GM13976 (cell line): Measurements from ENCODE around the gene SDHB.

Source experiments
- DNase-seq: peaks from one replicate; pipeline ENCODE4 v3.0.0; 2012; ENCODE audit warnings: low spot score
- in situ Hi-C: fragments of 300-500 bp; cut with MboI; formaldehyde crosslinking; loops from one replicate; pipeline ENCODE4 v1.12.0; 2022; ENCODE audit warnings: low sequenced_read_pairs, mixed read lengths, inconsistent platforms; ENCODE audit not compliant: unreplicated experiment
- TF ChIP-seq, protein P1 (sequence below): IDR thresholded peaks from 2 replicates; pipeline ENCODE4 v1.5.1; 2012; ENCODE audit warnings: borderline replicate concordance, mild to moderate bottlenecking; ENCODE audit not compliant: insufficient read depth; ENCODE audit errors: extremely low read depth, missing control alignments, control extremely low read depth

SDHB gene

DNA sequence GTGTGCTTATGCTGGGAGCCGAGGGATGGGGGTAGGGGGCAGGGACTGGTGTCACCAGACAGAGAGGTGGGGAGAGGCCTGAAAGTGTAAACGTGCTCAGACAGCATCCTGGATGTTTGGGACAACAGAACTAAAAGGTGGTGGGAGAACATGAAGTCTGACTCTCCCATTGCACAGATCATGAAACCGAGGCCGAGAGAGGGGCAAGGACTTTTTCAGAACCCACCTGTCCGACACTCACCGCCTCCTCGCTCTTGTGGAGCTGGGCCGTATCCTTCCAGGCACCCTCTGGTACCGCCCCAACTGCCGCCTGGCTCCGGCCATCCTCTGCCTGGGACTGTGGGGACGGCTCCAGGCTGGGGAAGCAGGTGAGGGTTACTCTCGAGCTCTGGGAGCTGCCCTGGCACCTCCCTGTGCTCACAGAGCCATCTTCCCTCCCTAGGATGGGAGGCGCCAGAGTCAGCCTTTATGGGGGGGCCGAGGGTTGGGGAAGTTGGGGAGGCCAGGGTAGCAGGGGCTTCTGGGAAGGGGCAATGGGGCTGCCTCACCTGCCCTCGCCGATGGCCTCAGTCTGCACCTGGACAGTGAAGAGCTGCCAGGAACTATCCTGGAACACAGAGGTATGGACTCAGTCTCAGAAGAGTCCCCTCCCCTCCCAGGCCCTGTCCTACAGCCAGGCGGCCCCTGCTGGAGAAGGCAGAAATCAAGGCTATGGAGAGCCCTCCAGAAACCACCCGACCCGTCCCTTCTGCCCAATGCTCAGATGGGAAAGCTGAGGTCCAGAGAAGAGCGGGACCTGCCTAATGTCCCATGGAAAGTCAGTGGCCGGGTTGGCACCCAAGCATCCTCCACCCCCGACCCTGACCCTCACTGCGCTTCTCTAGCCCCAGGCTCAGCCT, 49.1 kb downstream of the SDHB start:
- TF ChIP-seq, protein P1, sequence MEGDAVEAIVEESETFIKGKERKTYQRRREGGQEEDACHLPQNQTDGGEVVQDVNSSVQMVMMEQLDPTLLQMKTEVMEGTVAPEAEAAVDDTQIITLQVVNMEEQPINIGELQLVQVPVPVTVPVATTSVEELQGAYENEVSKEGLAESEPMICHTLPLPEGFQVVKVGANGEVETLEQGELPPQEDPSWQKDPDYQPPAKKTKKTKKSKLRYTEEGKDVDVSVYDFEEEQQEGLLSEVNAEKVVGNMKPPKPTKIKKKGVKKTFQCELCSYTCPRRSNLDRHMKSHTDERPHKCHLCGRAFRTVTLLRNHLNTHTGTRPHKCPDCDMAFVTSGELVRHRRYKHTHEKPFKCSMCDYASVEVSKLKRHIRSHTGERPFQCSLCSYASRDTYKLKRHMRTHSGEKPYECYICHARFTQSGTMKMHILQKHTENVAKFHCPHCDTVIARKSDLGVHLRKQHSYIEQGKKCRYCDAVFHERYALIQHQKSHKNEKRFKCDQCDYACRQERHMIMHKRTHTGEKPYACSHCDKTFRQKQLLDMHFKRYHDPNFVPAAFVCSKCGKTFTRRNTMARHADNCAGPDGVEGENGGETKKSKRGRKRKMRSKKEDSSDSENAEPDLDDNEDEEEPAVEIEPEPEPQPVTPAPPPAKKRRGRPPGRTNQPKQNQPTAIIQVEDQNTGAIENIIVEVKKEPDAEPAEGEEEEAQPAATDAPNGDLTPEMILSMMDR, result no peak
- peak; percentile 32 for DNase-seq
- in situ Hi-C loops, result no loop called here

GRCh38 chr1:17002524-17002902, 51.3 kb downstream of the SDHB start:
- DNase-seq, result no peak
- TF ChIP-seq, protein P1, result no peak
- in situ Hi-C loops, result no loop called here

- in situ Hi-C loops, result no loop called here
- DNase-seq, result no peak
These were observed 51.9 kb downstream of the SDHB start for GRCh38 chr1:17001760-17002523.

GRCh38 chr1:16999863-17000262, 54.0 kb downstream of the SDHB start:
- in situ Hi-C loops, result no loop called here
- TF ChIP-seq, protein P1, result no peak
- DNase-seq, result no peak

More at GRCh38 chr1:17001760-17002523, 51.9 kb downstream of the SDHB start:
- TF ChIP-seq, protein P1, result no peak

DNA sequence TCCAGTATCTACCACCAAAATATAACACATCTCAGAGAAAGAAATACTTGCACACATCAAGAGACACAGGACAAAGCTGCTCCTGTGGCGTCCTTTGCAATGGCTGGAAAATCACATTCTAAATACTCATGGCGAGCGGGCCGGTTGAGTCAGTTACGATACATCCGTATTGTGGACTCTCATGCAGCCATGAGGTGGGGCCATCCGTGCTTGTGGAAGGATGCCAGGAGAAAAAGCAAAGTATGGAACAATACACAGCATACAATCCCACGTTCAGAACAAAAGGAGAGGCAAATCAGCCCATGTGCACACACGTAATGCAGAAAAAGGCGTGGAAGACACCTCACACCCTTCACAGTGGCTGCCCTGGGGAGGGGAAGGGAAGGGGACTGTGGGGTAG, 55.2 kb downstream of the SDHB start:
- TF ChIP-seq, protein P1, result no peak
- DNase-seq, result no peak
- in situ Hi-C loops, result no loop called here

GRCh38 chr1:16996845-16997244, 57.0 kb downstream of the SDHB start:
- in situ Hi-C loops, result no loop called here
- TF ChIP-seq, protein P1, result no peak
- no peak for DNase-seq
